ENCODE measurements around the gene PAGE2B.

DNA sequence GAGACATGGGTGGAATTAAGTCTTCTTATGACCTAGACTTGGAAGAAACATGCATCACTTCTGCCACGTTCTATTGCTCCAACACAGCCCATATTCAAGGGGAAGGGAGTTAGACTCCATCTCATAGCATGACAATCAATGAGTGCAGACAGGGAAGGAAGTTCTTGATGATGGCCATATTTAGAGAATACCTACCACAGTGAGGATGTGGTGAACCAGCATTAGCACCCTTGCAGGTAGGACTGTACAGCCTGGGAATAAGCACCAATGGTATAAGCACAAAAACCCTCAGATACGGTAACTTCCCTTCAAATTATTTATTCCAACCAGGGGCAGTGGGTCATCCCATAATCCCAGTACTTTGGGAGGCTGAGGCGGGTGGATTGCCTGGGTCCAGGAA, 43.7 kb downstream of the PAGE2B start:
- TF ChIP-seq CTCF (IDR thresholded peaks at IDR 0.05) (no peak), EZH2 (IDR thresholded peaks at IDR 0.05) (no peak)

Measured in neural progenitor cell (in vitro differentiated cells).